ENCODE results near the gene PDE3B. TPM values are rescaled to one million over a fixed set of nuclear protein-coding genes. Genes with fewer than 3 reads are reported as not detected.

PDE3B gene
- total and polyA plus RNA-seq, 7 experiments from 2014 or later = 49.7 to 268 (median 139) TPM

DNA sequence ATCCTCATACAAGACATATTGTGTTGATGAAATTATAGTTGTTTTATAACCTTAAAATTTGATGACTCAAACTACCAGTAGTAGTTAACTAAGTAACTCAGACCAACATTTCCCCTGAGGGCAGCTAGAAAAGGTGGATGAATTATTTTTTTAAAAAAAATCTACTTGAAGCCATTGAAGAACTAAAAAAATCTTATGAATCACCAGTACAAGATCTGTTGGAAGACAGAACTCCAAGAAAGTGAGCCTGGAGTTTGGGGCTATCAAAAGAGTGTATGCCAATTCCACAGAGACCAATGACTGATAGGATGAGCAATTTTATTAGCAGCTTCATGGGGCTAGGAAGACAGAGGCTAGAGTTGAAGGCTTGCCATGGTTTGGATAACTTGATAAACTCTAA lies 176.0 kb downstream of the PDE3B start:
- intact Hi-C loops (cut with micrococcal nuclease) = no loop called here
- Mint-ChIP-seq H3K9me3 (peaks cover 0 to 11% (median 0%) of the 10 kb centered on the region in 11 donors), H3K4me3 (no peak overlapping the region), H3K27ac (no peak overlapping the region), H3K36me3 (peaks cover 21 to 77% (median 72%) of the 10 kb centered on the region in 5 donors), H3K27me3 (no peaks in the 10 kb centered on the region), H3K4me1 (peaks cover 0 to 5% (median 3%) of the 10 kb centered on the region in 7 donors)
- Histone ChIP-seq H3K27me3 (ENCODE audit: control insufficient read depth in 2 of 2, insufficient read depth in 2 of 2, low read length in 2 of 2) (no peaks in the 10 kb centered on the region), H3K36me3 (ENCODE audit: control insufficient read depth in 2 of 3, insufficient read depth in 3 of 3, low read length in 3 of 3) (peaks cover 0 to 49% (median 0%) of the 10 kb centered on the region in 3 experiments), H3K4me1 (ENCODE audit: control insufficient read depth in 2 of 2, insufficient read depth in 2 of 2, low read length in 2 of 2) (no peaks in the 10 kb centered on the region), H3K27ac (ENCODE audit: low read depth, low read length) (no peak overlapping the region), H3K4me3 (ENCODE audit: low read length) (no peak overlapping the region), H3K9me3 (ENCODE audit: control insufficient read depth in 2 of 3, low read length in 3 of 3) (no peaks in the 10 kb centered on the region)
- CTCF ChIA-PET = no interaction called here
- ATAC-seq (no peak), DNase-seq (no peak)
- POLR2A ChIA-PET = interaction anchor here (1.0 kb wide), 1 partner anchor 120 kb away, joined by 4 read pairs; no protein-coding TSS in a partner anchor

DNA sequence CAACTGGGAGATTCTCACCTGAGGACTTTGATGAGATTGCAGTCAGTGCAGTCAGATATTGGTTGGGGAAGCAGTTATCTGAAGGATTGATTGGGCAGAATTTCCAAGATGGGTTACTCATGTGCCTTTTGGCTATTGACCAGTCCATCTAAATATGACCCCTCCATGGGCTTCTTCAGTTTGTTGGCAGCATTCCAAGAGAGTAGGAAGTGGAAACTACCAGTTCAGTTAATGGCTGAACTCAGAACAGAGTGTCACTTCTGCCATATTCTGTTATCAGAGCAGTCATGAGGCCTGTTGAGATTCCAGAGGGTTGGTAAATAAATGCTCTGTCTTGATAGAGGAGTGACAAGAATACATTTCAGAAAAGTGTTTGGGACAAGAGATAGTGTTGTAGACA lies 177.4 kb downstream of the PDE3B start:
- H3K4me1 ChIP-seq (ENCODE audit: control insufficient read depth in 2 of 2, insufficient read depth in 2 of 2, low read length in 2 of 2) = no peaks in the 10 kb centered on the region

DNA sequence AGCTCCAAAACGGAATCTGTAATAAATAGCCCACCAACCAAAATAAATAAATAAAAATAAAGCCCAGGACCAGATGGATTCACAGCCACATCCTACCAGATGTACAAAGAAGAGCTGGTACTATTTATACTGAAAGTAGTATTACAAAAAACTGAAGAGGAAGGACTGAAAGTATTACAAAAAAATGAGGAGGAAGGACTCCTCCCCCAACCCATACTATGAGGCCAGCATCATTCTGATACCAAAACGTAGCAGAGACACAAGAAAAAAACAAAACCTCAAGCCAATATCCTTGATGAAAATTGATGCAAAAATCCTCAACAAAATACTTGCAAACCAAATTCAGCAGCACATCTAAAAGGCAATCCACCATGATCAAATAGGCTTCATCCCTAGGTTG lies 183.0 kb downstream of the PDE3B start:
- H3K4me3 Mint-ChIP-seq = no peak overlapping the region
- no peak overlapping the region for H3K4me3 ChIP-seq (ENCODE audit: low read length)
- ChIA-PET CTCF (no interaction called here), POLR2A (interaction anchor here (0.7 to 1.0 kb wide), 2 partner anchors 10 to 190 kb away, joined by 3 to 4 read pairs; no protein-coding TSS in a partner anchor)
- H3K9me3 Mint-ChIP-seq = peaks cover 2 to 49% (median 16%) of the 10 kb centered on the region in 11 donors
- peaks cover 0 to 9% (median 3%) of the 10 kb centered on the region in 7 donors for H3K4me1 Mint-ChIP-seq
- no peaks in the 10 kb centered on the region for H3K4me1 ChIP-seq (ENCODE audit: control insufficient read depth in 2 of 2, insufficient read depth in 2 of 2, low read length in 2 of 2)
- ATAC-seq (no peak), DNase-seq (no peak)
- no peaks in the 10 kb centered on the region for H3K27me3 ChIP-seq (ENCODE audit: control insufficient read depth in 2 of 2, insufficient read depth in 2 of 2, low read length in 2 of 2)
- no peaks in the 10 kb centered on the region for H3K9me3 ChIP-seq (ENCODE audit: control insufficient read depth in 2 of 3, low read length in 3 of 3)
- no peak overlapping the region for H3K27ac ChIP-seq (ENCODE audit: low read depth, low read length)
- intact Hi-C loops (cut with micrococcal nuclease) = no loop called here
- peak overlapping the region in 5 of 9 donors; percentile 38 to 67 (median 52) for H3K27ac Mint-ChIP-seq
- H3K36me3 Mint-ChIP-seq = peaks cover 25 to 82% (median 70%) of the 10 kb centered on the region in 5 donors
- H3K27me3 Mint-ChIP-seq = no peaks in the 10 kb centered on the region
- peaks cover 0 to 25% (median 4%) of the 10 kb centered on the region in 3 experiments for H3K36me3 ChIP-seq (ENCODE audit: control insufficient read depth in 2 of 3, insufficient read depth in 3 of 3, low read length in 3 of 3)

More for the DNA sequence above, 177.4 kb downstream of the PDE3B start:
- DNase-seq = no peak
- POLR2A ChIA-PET = interaction anchor here (0.6 kb wide), 1 partner anchor 20 kb away, joined by 4 read pairs; no protein-coding TSS in a partner anchor
- no peak overlapping the region for H3K27ac Mint-ChIP-seq
- peaks cover 0 to 22% (median 8%) of the 10 kb centered on the region in 11 donors for H3K9me3 Mint-ChIP-seq
- no peaks in the 10 kb centered on the region for H3K27me3 ChIP-seq (ENCODE audit: control insufficient read depth in 2 of 2, insufficient read depth in 2 of 2, low read length in 2 of 2)
- H3K4me3 ChIP-seq (ENCODE audit: low read length) = no peak overlapping the region
- ATAC-seq = no peak
- H3K36me3 Mint-ChIP-seq = peaks cover 23 to 81% (median 75%) of the 10 kb centered on the region in 5 donors
- no peak overlapping the region for H3K27ac ChIP-seq (ENCODE audit: low read depth, low read length)
- no peaks in the 10 kb centered on the region for H3K9me3 ChIP-seq (ENCODE audit: control insufficient read depth in 2 of 3, low read length in 3 of 3)
- CTCF ChIA-PET = interaction anchor here (0.6 kb wide), 1 partner anchor 185 kb away, joined by 5 read pairs; no protein-coding TSS in a partner anchor
- H3K4me3 Mint-ChIP-seq = no peak overlapping the region
- intact Hi-C loops (cut with micrococcal nuclease) = no loop called here
- peaks cover 0 to 41% (median 0%) of the 10 kb centered on the region in 3 experiments for H3K36me3 ChIP-seq (ENCODE audit: control insufficient read depth in 2 of 3, insufficient read depth in 3 of 3, low read length in 3 of 3)
- no peaks in the 10 kb centered on the region for H3K27me3 Mint-ChIP-seq
- peaks cover 0 to 9% (median 3%) of the 10 kb centered on the region in 7 donors for H3K4me1 Mint-ChIP-seq

DNA sequence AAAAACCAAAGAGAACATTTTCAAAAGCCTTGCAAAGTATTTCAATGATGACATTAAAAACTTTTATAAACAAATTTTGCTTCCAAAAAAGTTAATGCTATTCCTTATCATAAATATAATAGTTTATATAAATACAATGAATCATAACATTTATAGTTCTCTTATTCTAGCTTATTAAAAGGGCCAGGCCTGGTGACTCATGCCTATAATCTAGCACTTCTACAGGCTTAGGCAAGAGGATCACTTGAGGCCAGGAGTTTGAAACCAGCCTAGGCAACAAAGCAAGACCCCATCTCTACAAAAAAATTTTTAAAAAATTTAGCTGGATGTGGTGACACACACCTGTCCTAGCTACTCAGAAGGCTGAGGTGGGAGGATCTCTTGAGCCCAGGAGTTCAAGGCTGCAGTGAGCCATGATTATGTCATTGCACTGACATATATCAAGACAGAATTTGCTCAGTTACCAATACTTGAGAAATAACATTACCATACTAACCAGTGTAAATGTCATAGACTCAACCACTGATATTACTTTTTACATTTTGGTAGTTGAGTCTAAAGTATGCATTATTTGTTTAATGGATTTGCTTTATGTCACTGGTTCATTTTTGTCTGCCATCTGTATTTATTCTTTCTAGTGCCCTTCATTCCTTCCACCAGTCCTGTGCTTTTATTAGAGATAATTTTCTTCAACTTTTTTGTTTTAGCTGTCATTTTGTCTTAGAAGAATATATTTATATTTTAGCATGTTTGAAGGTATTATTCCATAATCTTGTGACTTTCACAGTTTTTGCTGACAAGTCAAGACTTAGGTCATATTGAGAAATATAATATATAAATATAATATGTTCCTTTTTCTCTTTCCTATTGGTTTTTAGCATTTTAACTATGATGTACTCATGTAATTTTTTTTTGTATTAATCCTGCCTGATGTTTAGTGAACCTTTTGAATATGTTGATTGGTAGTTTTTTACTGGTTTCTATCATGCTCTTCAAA lies 192.2 kb downstream of the PDE3B start:
- ATAC-seq (no peak), DNase-seq (no peak)
- CTCF ChIA-PET = no interaction called here
- Mint-ChIP-seq H3K27ac (peak overlapping the region in 3 of 9 donors; percentile 2 to 52 (median 36)), H3K9me3 (peaks cover 0 to 5% (median 0%) of the 10 kb centered on the region in 11 donors), H3K4me3 (no peak overlapping the region), H3K4me1 (peaks cover 0 to 11% (median 4%) of the 10 kb centered on the region in 7 donors), H3K27me3 (no peaks in the 10 kb centered on the region), H3K36me3 (peaks cover 22 to 64% (median 54%) of the 10 kb centered on the region in 5 donors)
- no peak overlapping the region for H3K4me3 ChIP-seq (ENCODE audit: low read length)
- POLR2A ChIA-PET = no interaction called here
- no peaks in the 10 kb centered on the region for H3K27me3 ChIP-seq (ENCODE audit: control insufficient read depth in 2 of 2, insufficient read depth in 2 of 2, low read length in 2 of 2)
- no peak overlapping the region for H3K27ac ChIP-seq (ENCODE audit: low read depth, low read length)
- peaks cover 0 to 7% (median 5%) of the 10 kb centered on the region in 3 experiments for H3K36me3 ChIP-seq (ENCODE audit: control insufficient read depth in 2 of 3, insufficient read depth in 3 of 3, low read length in 3 of 3)
- intact Hi-C loops (cut with micrococcal nuclease) = no loop called here
- H3K9me3 ChIP-seq (ENCODE audit: control insufficient read depth in 2 of 3, low read length in 3 of 3) = no peaks in the 10 kb centered on the region
- no peaks in the 10 kb centered on the region for H3K4me1 ChIP-seq (ENCODE audit: control insufficient read depth in 2 of 2, insufficient read depth in 2 of 2, low read length in 2 of 2)

DNA sequence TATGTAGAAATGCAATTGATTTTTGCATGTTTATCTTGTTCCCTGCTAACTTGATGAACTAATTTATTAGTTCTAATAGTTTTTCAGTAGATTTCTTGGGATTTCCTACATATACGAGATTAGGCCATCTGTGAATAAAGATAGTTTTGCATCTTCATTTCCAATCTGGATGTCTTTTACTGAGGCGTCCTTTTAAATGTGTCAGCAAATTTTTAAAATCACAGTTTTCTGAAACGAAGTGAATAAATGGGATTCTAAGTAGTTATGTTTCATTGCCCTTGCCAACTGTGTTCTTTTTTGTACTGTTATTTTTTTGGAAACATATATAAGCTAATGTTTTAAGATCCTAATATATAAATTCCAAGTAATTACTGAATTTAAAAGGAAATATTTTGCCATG lies 198.4 kb downstream of the PDE3B start:
- POLR2A ChIA-PET = no interaction called here
- Mint-ChIP-seq H3K36me3 (peaks cover 23 to 72% (median 58%) of the 10 kb centered on the region in 5 donors), H3K27ac (no peak overlapping the region), H3K4me3 (no peak overlapping the region), H3K9me3 (peaks cover 0 to 12% (median 1%) of the 10 kb centered on the region in 11 donors), H3K27me3 (no peaks in the 10 kb centered on the region), H3K4me1 (peaks cover 0 to 11% (median 4%) of the 10 kb centered on the region in 7 donors)
- no peak overlapping the region for H3K4me3 ChIP-seq (ENCODE audit: low read length)
- H3K36me3 ChIP-seq (ENCODE audit: control insufficient read depth in 2 of 3, insufficient read depth in 3 of 3, low read length in 3 of 3) = peaks cover 0 to 8% (median 0%) of the 10 kb centered on the region in 3 experiments
- H3K9me3 ChIP-seq (ENCODE audit: control insufficient read depth in 2 of 3, low read length in 3 of 3) = no peaks in the 10 kb centered on the region
- no peak overlapping the region for H3K27ac ChIP-seq (ENCODE audit: low read depth, low read length)
- DNase-seq (no peak), ATAC-seq (no peak)
- intact Hi-C loops (cut with micrococcal nuclease) = no loop called here
- CTCF ChIA-PET = no interaction called here
- H3K4me1 ChIP-seq (ENCODE audit: control insufficient read depth in 2 of 2, insufficient read depth in 2 of 2, low read length in 2 of 2) = no peaks in the 10 kb centered on the region
- no peaks in the 10 kb centered on the region for H3K27me3 ChIP-seq (ENCODE audit: control insufficient read depth in 2 of 2, insufficient read depth in 2 of 2, low read length in 2 of 2)

DNA sequence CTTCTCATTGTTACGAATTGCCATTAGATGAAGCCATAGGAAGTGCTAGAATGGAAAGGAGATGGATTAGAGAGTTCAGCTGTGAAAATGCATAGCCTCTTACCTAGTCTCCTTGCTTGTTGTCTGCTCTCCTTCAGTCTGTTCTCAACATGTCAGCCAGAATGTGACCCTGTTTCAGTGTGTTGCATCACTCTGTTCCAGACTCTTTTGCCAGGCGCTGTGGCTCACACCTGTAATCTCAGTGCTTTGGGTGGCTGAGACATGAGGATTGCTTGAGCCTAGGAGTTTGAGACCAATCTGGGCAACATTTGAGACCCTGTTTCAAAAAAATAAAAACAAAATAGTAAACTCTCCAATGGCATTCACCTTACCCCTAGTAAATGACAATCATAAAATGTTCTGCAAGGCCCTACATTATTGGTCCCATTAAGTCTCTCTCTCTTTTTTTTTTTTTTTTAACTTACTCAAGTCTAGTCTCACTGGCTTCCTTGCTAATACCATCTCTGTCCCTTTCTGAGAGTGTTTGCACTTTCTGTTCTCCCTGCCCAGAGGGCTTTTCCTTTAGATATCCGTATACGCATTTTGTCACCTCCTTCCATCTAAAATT lies 209.1 kb downstream of the PDE3B start:
- Mint-ChIP-seq H3K36me3 (peaks cover 0 to 77% (median 39%) of the 10 kb centered on the region in 5 donors), H3K4me1 (peaks cover 12 to 37% (median 28%) of the 10 kb centered on the region in 7 donors), H3K27me3 (no peaks in the 10 kb centered on the region), H3K4me3 (no peak overlapping the region), H3K27ac (peak overlapping the region in 5 of 9 donors; percentile 19 to 75 (median 60)), H3K9me3 (peaks cover 0 to 12% (median 0%) of the 10 kb centered on the region in 11 donors)
- H3K4me1 ChIP-seq (ENCODE audit: control insufficient read depth in 2 of 2, insufficient read depth in 2 of 2, low read length in 2 of 2) = no peaks in the 10 kb centered on the region
- no peak overlapping the region for H3K27ac ChIP-seq (ENCODE audit: low read depth, low read length)
- H3K9me3 ChIP-seq (ENCODE audit: control insufficient read depth in 2 of 3, low read length in 3 of 3) = no peaks in the 10 kb centered on the region
- H3K4me3 ChIP-seq (ENCODE audit: low read length) = no peak overlapping the region
- no peak for ATAC-seq
- peaks cover 0 to 3% (median 3%) of the 10 kb centered on the region in 3 experiments for H3K36me3 ChIP-seq (ENCODE audit: control insufficient read depth in 2 of 3, insufficient read depth in 3 of 3, low read length in 3 of 3)
- POLR2A ChIA-PET = no interaction called here
- CTCF ChIA-PET = interaction anchor here (0.6 to 1.1 kb wide), 2 partner anchors 55 to 169 kb away, joined by 3 to 4 read pairs; no protein-coding TSS in a partner anchor
- no peaks in the 10 kb centered on the region for H3K27me3 ChIP-seq (ENCODE audit: control insufficient read depth in 2 of 2, insufficient read depth in 2 of 2, low read length in 2 of 2)
- no peak for DNase-seq
- intact Hi-C loops (cut with micrococcal nuclease) = no loop called here
